ENCODE measurements around the gene SLC38A3. TPM values are rescaled to one million over a fixed set of nuclear protein-coding genes. Genes with fewer than 3 reads are reported as not detected.

SLC38A3 gene
- total and polyA plus RNA-seq, 2 donors (not counting 3 experiments of a cell fraction or from before 2014, with no cell fraction given) = 0.60 to 1.1 TPM

- CTCF ChIA-PET = interaction anchor here (0.6 to 12.0 kb wide), 30 partner anchors 9 to 348 kb away, joined by 3 to 314 read pairs (median 9); partner anchors contain the start of genes GNAI2, HYAL2, SEMA3B and SLC38A3
- Histone ChIP-seq H3K36me3 (ENCODE audit: control insufficient read depth in 2 of 2, extremely low read depth in 1 of 2, insufficient read depth in 2 of 2, low read length in 2 of 2) (no peaks in the 10 kb centered on the region), H3K9me1 (replicated peaks; ENCODE audit: control insufficient read depth, extremely low read depth, insufficient read depth, low read length) (no peaks in the 10 kb centered on the region), H3K27me3 (ENCODE audit: control insufficient read depth in 2 of 2, insufficient read depth in 2 of 2, low read length in 2 of 2) (peaks cover 11 to 13% of the 10 kb centered on the region in 2 experiments), H4K20me1 (replicated peaks; ENCODE audit: control insufficient read depth, extremely low read depth, insufficient read depth, low read length) (no peaks in the 10 kb centered on the region), H3K9ac (replicated peaks; ENCODE audit: extremely low read depth, insufficient read depth, low read length) (no peak overlapping the region), H3K4me1 (ENCODE audit: control insufficient read depth, extremely low read depth, insufficient read depth, low read length) (peaks cover 5% of the 10 kb centered on the region), H3K79me2 (ENCODE audit: control insufficient read depth, insufficient read depth, low read length) (no peaks in the 10 kb centered on the region), H3K27ac (ENCODE audit: insufficient read depth, low read depth, low read length) (no peak overlapping the region), H3K4me2 (ENCODE audit: insufficient read depth, low read length) (no peak overlapping the region), H2AFZ (ENCODE audit: low read depth, low read length) (peak overlapping the region; percentile 11), H3K9me3 (replicated peaks; ENCODE audit: control insufficient read depth, insufficient read depth, low read length) (no peaks in the 10 kb centered on the region), H3K4me3 (replicated peaks in 1 of 3; ENCODE audit: insufficient read depth in 1 of 3, low read depth in 1 of 3, low read length in 3 of 3) (no peak overlapping the region)
- no peak for FAIRE-seq
- BruUV-seq (replicated peaks) = no TSS peak
- POLR2A ChIA-PET = interaction anchor here (1.6 kb wide), 1 partner anchor 31 kb away, joined by 7 read pairs; no protein-coding TSS in a partner anchor
- DNase-seq (ENCODE audit: low read depth, low spot score) = no peak
- intact Hi-C loops (cut with micrococcal nuclease) (loop anchor here (1.0 to 5.0 kb wide), 4 partner anchors 31 to 347 kb away; no protein-coding TSS in a partner anchor), dilution Hi-C loops (cut with MboI; ENCODE audit: extremely low pct_ligation_motif_present, low sequenced_read_pairs) (no loop called here)
- TF ChIP-seq MYC (IDR thresholded peaks at IDR 0.05; ENCODE audit: low read depth, low read length) (no peak), EZH2 (IDR thresholded peaks at IDR 0.05; ENCODE audit: borderline replicate concordance, low read depth, low read length, severe bottlenecking) (no peak), POLR2A (IDR thresholded peaks at IDR 0.05; ENCODE audit: low read depth, low read length) (no peak), JUN (IDR thresholded peaks at IDR 0.05; ENCODE audit: borderline replicate concordance, insufficient read depth, insufficient read length, low read depth) (no peak), FOS (IDR thresholded peaks at IDR 0.05; ENCODE audit: borderline replicate concordance, insufficient read depth, low read length) (no peak), POLR2AphosphoS5 (IDR thresholded peaks at IDR 0.05; ENCODE audit: insufficient read depth, low read depth, low read length) (no peak), CTCF (IDR thresholded peaks at IDR 0.05; ENCODE audit: extremely low read depth in 1 of 2, insufficient read depth in 1 of 2, low read depth in 1 of 2, low read length in 2 of 2) (no peak), GATA2 (IDR thresholded peaks at IDR 0.05; ENCODE audit: insufficient read depth, insufficient read length, low read depth, low read length) (no peak), MAX (IDR thresholded peaks at IDR 0.05; ENCODE audit: insufficient read depth, insufficient read length) (no peak)
Measured at GRCh38 chr3:50194903-50195500, 10.1 kb upstream of the SLC38A3 start.
